ENCODE results near the gene F13B.

Gene F13B

GRCh38 chr1:197103300-197103699, 36.2 kb upstream of the F13B start:
- no peaks in the 10 kb centered on the region for H4K20me1 ChIP-seq (ENCODE audit: insufficient read depth, low read length, poor library complexity, severe bottlenecking)
- H3K9ac ChIP-seq (ENCODE audit: low read depth, low read length, poor library complexity, severe bottlenecking), result no peak overlapping the region
- H3K9me2 ChIP-seq (replicated peaks; ENCODE audit: low read depth, low read length), result no peaks in the 10 kb centered on the region
- no peaks in the 10 kb centered on the region for H3K27me3 ChIP-seq (ENCODE audit: insufficient read depth, low read length, poor library complexity, severe bottlenecking)
- no peaks in the 10 kb centered on the region for H3F3A ChIP-seq (ENCODE audit: low read depth)
- no peak overlapping the region for H3K4me2 ChIP-seq (ENCODE audit: low read depth, low read length, poor library complexity, severe bottlenecking)
- H3K9me3 ChIP-seq (ENCODE audit: insufficient read depth, low read depth, low read length), result no peaks in the 10 kb centered on the region
- no peak for TF ChIP-seq EZH2phosphoT487 (IDR thresholded peaks at IDR 0.05; ENCODE audit: borderline replicate concordance)
- TF ChIP-seq CTCF (conservative IDR thresholded peaks at IDR 0.05; ENCODE audit: low read length), result no peak
- H3K4me1 ChIP-seq (ENCODE audit: insufficient read depth, low read length, poor library complexity, severe bottlenecking), result peaks cover 11% of the 10 kb centered on the region
- H3K36me3 ChIP-seq (ENCODE audit: insufficient read depth, low read length), result peaks cover 65% of the 10 kb centered on the region
- H3K4me3 ChIP-seq (ENCODE audit: low read length, poor library complexity, severe bottlenecking), result no peak overlapping the region
- no peak overlapping the region for H2AFZ ChIP-seq (ENCODE audit: low read length)
- H3K79me2 ChIP-seq (ENCODE audit: insufficient read depth, low read length), result 0 out of 2 replicates have a peak, but pooled peaks cover 11% of the 10 kb centered on the region

GRCh38 chr1:197101978-197102377, 34.9 kb upstream of the F13B start:
- Histone ChIP-seq H3K9me2 (replicated peaks; ENCODE audit: low read depth, low read length) (no peaks in the 10 kb centered on the region), H2AFZ (ENCODE audit: low read length) (no peak overlapping the region), H3K36me3 (ENCODE audit: insufficient read depth, low read length) (peaks cover 52% of the 10 kb centered on the region), H3K79me2 (ENCODE audit: insufficient read depth, low read length) (0 out of 2 replicates have a peak, but pooled peaks cover 4% of the 10 kb centered on the region), H4K20me1 (ENCODE audit: insufficient read depth, low read length, poor library complexity, severe bottlenecking) (no peaks in the 10 kb centered on the region), H3K9ac (ENCODE audit: low read depth, low read length, poor library complexity, severe bottlenecking) (no peak overlapping the region), H3K9me3 (ENCODE audit: insufficient read depth, low read depth, low read length) (no peaks in the 10 kb centered on the region), H3K4me3 (ENCODE audit: low read length, poor library complexity, severe bottlenecking) (no peak overlapping the region), H3K4me2 (ENCODE audit: low read depth, low read length, poor library complexity, severe bottlenecking) (no peak overlapping the region), H3K27me3 (ENCODE audit: insufficient read depth, low read length, poor library complexity, severe bottlenecking) (no peaks in the 10 kb centered on the region), H3K4me1 (ENCODE audit: insufficient read depth, low read length, poor library complexity, severe bottlenecking) (peaks cover 11% of the 10 kb centered on the region), H3F3A (ENCODE audit: low read depth) (no peaks in the 10 kb centered on the region)
- no peak for TF ChIP-seq CTCF (conservative IDR thresholded peaks at IDR 0.05; ENCODE audit: low read length)
- TF ChIP-seq EZH2phosphoT487 (IDR thresholded peaks at IDR 0.05; ENCODE audit: borderline replicate concordance), result no peak

GRCh38 chr1:197100677-197101076, 33.6 kb upstream of the F13B start:
- Histone ChIP-seq H2AFZ (ENCODE audit: low read length) (no peak overlapping the region), H4K20me1 (ENCODE audit: insufficient read depth, low read length, poor library complexity, severe bottlenecking) (no peaks in the 10 kb centered on the region), H3K4me3 (ENCODE audit: low read length, poor library complexity, severe bottlenecking) (no peak overlapping the region), H3K4me2 (ENCODE audit: low read depth, low read length, poor library complexity, severe bottlenecking) (no peak overlapping the region), H3K9me3 (ENCODE audit: insufficient read depth, low read depth, low read length) (no peaks in the 10 kb centered on the region), H3K79me2 (ENCODE audit: insufficient read depth, low read length) (no peaks in the 10 kb centered on the region), H3K36me3 (ENCODE audit: insufficient read depth, low read length) (peaks cover 40% of the 10 kb centered on the region), H3K4me1 (ENCODE audit: insufficient read depth, low read length, poor library complexity, severe bottlenecking) (no peaks in the 10 kb centered on the region), H3K9me2 (replicated peaks; ENCODE audit: low read depth, low read length) (no peaks in the 10 kb centered on the region), H3K27me3 (ENCODE audit: insufficient read depth, low read length, poor library complexity, severe bottlenecking) (no peaks in the 10 kb centered on the region), H3F3A (ENCODE audit: low read depth) (no peaks in the 10 kb centered on the region), H3K9ac (ENCODE audit: low read depth, low read length, poor library complexity, severe bottlenecking) (no peak overlapping the region)
- no peak for TF ChIP-seq EZH2phosphoT487 (IDR thresholded peaks at IDR 0.05; ENCODE audit: borderline replicate concordance)
- no peak for TF ChIP-seq CTCF (conservative IDR thresholded peaks at IDR 0.05; ENCODE audit: low read length)
